Endodermal cell (in vitro differentiated cells): ENCODE measurements around the gene OSCP1. TPM values are rescaled to one million over a fixed set of nuclear protein-coding genes. Genes with fewer than 3 reads are reported as not detected.

Experiments
- DNase-seq: peaks from one replicate; pipeline ENCODE4 v3.0.0-alpha.2; 2017
- H3K27ac ChIP-seq: 2 replicates; pipeline ENCODE4 v1.5.1; 2013; ENCODE audit warnings: mild to moderate bottlenecking, low read depth, low read length, moderate library complexity
- H3K27me3 ChIP-seq: 2 replicates; pipeline ENCODE4 v1.6.1; 2013; ENCODE audit warnings: mild to moderate bottlenecking, low read length, moderate library complexity; ENCODE audit not compliant: insufficient read depth, control insufficient read depth, poor library complexity, severe bottlenecking
- H3K36me3 ChIP-seq: 2 replicates; pipeline ENCODE4 v1.7.0; 2013; ENCODE audit warnings: mild to moderate bottlenecking, low read length, moderate library complexity; ENCODE audit not compliant: control insufficient read depth, insufficient read depth
- H3K4me1 ChIP-seq: one replicate; pipeline ENCODE4 v1.7.0; 2013; ENCODE audit warnings: low read length; ENCODE audit not compliant: control insufficient read depth, insufficient read depth
- H3K4me3 ChIP-seq: 2 replicates; pipeline ENCODE4 v1.5.1; 2013; ENCODE audit warnings: mild to moderate bottlenecking, low read length, moderate library complexity
- H3K9ac ChIP-seq: 2 replicates; pipeline ENCODE4 v1.6.1; 2013; ENCODE audit warnings: mild to moderate bottlenecking, low read length, moderate library complexity; ENCODE audit not compliant: poor library complexity, severe bottlenecking; ENCODE audit errors: extremely low read depth
- H3K9me3 ChIP-seq: 2 replicates; pipeline ENCODE4 v1.6.1; 2013; ENCODE audit warnings: mild to moderate bottlenecking, low read length, moderate library complexity; ENCODE audit not compliant: control insufficient read depth
- H3K27ac Mint-ChIP-seq: 2 replicates; pipeline ENCODE4 v1.8.0; 2020; ENCODE audit warnings: mixed read lengths
- H3K27me3 Mint-ChIP-seq: 2 replicates; pipeline ENCODE4 v1.8.0; 2021; ENCODE audit warnings: mild to moderate bottlenecking, mixed read lengths; ENCODE audit not compliant: insufficient read depth
- H3K36me3 Mint-ChIP-seq: 2 replicates; pipeline ENCODE4 v1.8.0; 2020; ENCODE audit warnings: low read depth, mixed read lengths
- H3K4me1 Mint-ChIP-seq: 2 replicates; pipeline ENCODE4 v1.8.0; 2020; ENCODE audit warnings: mixed read lengths
- H3K4me3 Mint-ChIP-seq: 2 replicates; pipeline ENCODE4 v1.8.0; 2020; ENCODE audit warnings: mild to moderate bottlenecking, moderate library complexity, mixed read lengths
- H3K9me3 Mint-ChIP-seq: 2 replicates; pipeline ENCODE4 v1.8.0; 2020; ENCODE audit warnings: mild to moderate bottlenecking, mixed read lengths
- CTCF ChIP-seq: fragments of 200-600 bp; sonication (generic); conservative IDR thresholded peaks from 2 replicates; pipeline ENCODE4 v1.5.0; 2021; ENCODE audit warnings: antibody characterized with exemption, mild to moderate bottlenecking
- WGBS, 2 experiments: methylation state at CpG; one replicate each; pipeline versions ENCODE4 v1.1.5 to v1.1.7; 2013; ENCODE audit warnings: missing lambda C conversion rate in 2 of 2, mixed read lengths in 1 of 2; ENCODE audit not compliant: insufficient coverage in 1 of 2, insufficient read length in 1 of 2; 5-methylcytosine and 5-hydroxymethylcytosine counted together
- total RNA-seq, 2 donors: library from RNA; stranded (reverse); fragmentation: NEBNext Ultra II Directional in 1 of 2; extraction: Animal tissue kit (Norgen Biotek cat#: 25700) in 1 of 2; gene quantifications; 2 replicates in 1 of 2; 3 replicates in 1 of 2; pipeline ENCODE4 v1.2.1, GENCODE V29; 2021

The OSCP1 gene
- total RNA-seq, 2 donors from 2014 or later = 9.6 to 10.5 TPM

- Histone ChIP-seq H3K9me3 (no peaks in the 10 kb centered on the region), H3K27ac (no peak overlapping the region), H3K4me1 (no peaks in the 10 kb centered on the region), H3K4me3 (no peak overlapping the region), H3K27me3 (no peaks in the 10 kb centered on the region), H3K36me3 (no peaks in the 10 kb centered on the region), H3K9ac (no peak overlapping the region)
- Mint-ChIP-seq H3K9me3 (no peaks in the 10 kb centered on the region), H3K4me1 (no peaks in the 10 kb centered on the region), H3K27ac (no peak overlapping the region), H3K36me3 (peaks cover 27% of the 10 kb centered on the region), H3K4me3 (no peak overlapping the region), H3K27me3 (no peaks in the 10 kb centered on the region)
- TF ChIP-seq CTCF = no peak
- 89 to 94% methylated on average over 2 to 4 of the region's 4 CpGs for WGBS, 2 experiments
- no peak for DNase-seq
Measured at GRCh38 chr1:36432616-36433015, 17.6 kb downstream of the OSCP1 start.

- no peak for DNase-seq
- Histone ChIP-seq H3K9me3 (no peaks in the 10 kb centered on the region), H3K4me1 (no peaks in the 10 kb centered on the region), H3K36me3 (no peaks in the 10 kb centered on the region), H3K27me3 (no peaks in the 10 kb centered on the region), H3K27ac (no peak overlapping the region), H3K9ac (no peak overlapping the region), H3K4me3 (no peak overlapping the region)
- WGBS, 2 experiments = 85 to 92% methylated on average over 4 of the region's 4 CpGs
- no peak for TF ChIP-seq CTCF
- Mint-ChIP-seq H3K27ac (no peak overlapping the region), H3K36me3 (peaks cover 9% of the 10 kb centered on the region), H3K27me3 (no peaks in the 10 kb centered on the region), H3K4me1 (no peaks in the 10 kb centered on the region), H3K4me3 (no peak overlapping the region), H3K9me3 (no peaks in the 10 kb centered on the region)
Measured at GRCh38 chr1:36425791-36426190, 24.5 kb downstream of the OSCP1 start.

GRCh38 chr1:36421649-36422048, 28.6 kb downstream of the OSCP1 start:
- WGBS, 2 experiments = 90 to 95% methylated on average over 6 to 7 of the region's 7 CpGs
- Histone ChIP-seq H3K27ac (no peak overlapping the region), H3K4me1 (no peaks in the 10 kb centered on the region), H3K27me3 (no peaks in the 10 kb centered on the region), H3K9ac (no peak overlapping the region), H3K9me3 (no peaks in the 10 kb centered on the region), H3K36me3 (no peaks in the 10 kb centered on the region), H3K4me3 (no peak overlapping the region)
- Mint-ChIP-seq H3K4me1 (peaks cover 2% of the 10 kb centered on the region), H3K9me3 (no peaks in the 10 kb centered on the region), H3K27me3 (no peaks in the 10 kb centered on the region), H3K4me3 (no peak overlapping the region), H3K36me3 (peaks cover 4% of the 10 kb centered on the region), H3K27ac (no peak overlapping the region)
- TF ChIP-seq CTCF = no peak
- DNase-seq = no peak
